Measurements from ENCODE around the gene ALK.
"Not testable (repeated sequence)": the region's sequence is repeated elsewhere in the genome, so short reads cannot be mapped to it uniquely, and the experiment has no call there.

ALK gene

DNA sequence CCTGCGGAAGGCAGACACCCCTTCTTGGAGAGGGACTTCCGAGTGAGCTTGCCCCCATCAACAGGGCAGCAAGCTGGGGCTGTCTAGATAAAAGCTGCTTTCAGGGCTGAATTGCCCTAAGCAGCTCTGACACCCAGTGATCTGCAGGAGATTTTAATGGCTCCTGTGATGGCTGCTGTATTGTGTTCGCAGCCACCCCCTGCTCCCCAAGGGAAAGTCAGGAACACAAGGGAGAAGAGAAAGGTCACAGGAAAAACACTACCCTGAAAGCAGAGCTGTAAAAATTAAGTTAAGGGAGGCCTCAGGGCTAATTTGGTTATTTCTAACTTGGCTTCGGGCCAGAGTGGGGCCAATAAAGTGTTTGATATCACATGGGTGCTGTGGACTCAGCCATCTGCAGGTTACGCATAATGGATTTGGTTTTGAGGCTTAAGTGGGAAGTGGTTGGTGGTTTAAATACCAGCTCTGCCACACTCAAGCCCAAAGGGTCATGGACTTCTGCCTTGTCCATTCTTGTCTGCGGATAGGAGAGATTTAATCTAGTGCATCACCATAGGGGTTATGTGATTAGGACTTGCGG, 658.6 kb downstream of the ALK start:
- no peak for DNase-seq (ENCODE audit: low read depth in 2 of 2, low spot score in 1 of 2)

DNA sequence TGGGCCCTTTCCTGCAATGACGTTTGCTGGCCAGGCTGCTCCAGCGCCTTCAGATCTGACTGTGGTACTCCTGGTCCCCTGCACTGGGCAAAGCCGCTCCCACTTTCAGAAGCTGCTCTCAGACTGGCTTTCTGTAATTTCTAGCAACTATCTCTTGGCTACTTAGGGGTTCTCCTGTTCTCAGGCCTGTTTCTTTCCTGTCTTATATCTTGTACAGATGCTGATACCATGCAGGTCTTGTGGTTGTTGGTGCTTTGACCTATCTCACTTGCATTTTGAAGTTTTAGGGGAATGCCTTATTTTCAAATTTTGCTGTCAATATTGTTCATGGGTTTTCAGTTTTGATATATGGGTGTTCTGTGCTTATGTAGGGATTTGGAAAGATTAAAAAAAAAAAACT, 660.4 kb downstream of the ALK start:
- no peak for DNase-seq (ENCODE audit: low read depth in 2 of 2, low spot score in 1 of 2)

- no peak for DNase-seq (ENCODE audit: low read depth in 2 of 2, low spot score in 1 of 2)
Measured at GRCh38 chr2:29260142-29260772, 661.1 kb downstream of the ALK start.

DNA sequence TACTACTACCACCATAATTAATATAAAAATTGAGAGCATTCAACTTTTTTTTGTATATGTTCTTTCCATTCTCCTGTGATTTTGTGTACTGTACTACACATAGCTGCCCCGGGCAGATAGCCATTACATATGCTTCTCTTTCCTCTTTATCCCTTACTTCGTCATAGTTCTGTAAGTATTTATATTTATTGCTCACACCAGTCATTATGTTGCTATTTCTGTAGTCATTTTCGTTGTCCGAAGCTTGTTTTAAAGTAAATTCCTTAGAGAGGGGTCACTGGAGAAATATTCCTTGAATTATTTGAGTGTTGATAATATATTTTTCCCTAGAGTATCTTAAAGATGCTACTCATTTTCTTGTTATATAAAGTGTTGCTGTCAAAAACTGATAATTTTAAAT, 662.2 kb downstream of the ALK start:
- DNase-seq (ENCODE audit: low read depth in 2 of 2, low spot score in 1 of 2): no peak

- DNase-seq (ENCODE audit: low read depth in 2 of 2, low spot score in 1 of 2): no peak
Measured at GRCh38 chr2:29255004-29255403, 666.4 kb downstream of the ALK start.

DNA sequence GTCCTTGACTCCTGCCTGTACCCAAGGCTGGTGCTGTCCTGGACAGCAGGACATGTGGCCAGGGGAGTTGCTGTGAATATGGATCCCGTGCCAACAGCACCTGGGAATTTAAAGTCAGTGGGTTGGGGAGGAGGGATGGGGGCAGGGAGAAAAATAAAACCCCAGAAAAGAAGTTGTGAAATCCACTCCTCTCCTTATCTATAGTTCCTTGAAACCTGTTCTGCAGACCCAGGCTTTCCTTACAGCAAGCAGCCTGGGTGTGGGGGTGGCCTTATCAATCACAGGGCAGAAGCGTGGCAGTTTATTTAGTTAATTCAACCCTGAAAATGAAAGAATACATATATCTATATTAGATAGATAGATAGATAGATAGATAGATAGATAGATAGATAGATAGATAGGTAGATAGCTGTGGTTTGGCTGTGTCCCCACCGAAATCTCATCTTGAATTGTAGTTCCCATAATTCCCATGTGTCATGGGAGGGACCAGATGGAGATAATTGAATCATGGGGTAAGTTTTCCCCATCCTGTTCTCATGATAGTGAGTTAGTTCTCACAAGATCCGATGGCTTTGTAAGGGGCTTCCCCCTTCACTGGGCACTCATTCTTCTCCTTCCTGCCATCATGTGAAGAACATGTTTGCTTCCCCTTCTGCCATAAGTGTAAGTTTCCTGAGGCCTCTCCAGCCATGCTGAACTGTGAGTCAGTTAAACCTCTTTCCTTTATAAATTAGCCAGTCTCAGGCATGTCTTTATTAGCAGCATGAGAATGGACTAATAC, 667.7 kb downstream of the ALK start:
- DNase-seq (ENCODE audit: low read depth in 2 of 2, low spot score in 1 of 2): not testable (repeated sequence)

DNA sequence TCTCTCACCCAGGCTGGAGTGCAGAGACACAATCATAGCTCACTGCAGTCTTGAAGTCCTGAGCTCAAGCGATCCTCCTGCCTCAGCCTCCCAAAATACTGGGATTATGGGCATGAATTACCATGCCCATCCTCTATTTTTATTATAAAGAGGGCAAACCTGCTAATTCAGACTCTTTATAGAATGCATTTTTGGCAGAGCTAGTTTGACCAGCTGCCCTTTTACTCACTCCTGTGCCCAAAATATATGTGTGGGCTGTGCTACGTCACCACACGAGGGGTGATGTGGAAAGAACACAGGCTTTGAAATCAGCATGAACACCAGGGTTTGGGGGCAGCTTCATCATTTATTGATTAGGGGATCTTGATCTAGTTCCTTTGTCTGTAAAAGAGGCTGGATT, 668.4 kb downstream of the ALK start:
- DNase-seq (ENCODE audit: low read depth in 2 of 2, low spot score in 1 of 2): no peak

GRCh38 chr2:29251406-29251805, 670.0 kb downstream of the ALK start:
- DNase-seq (ENCODE audit: low read depth in 2 of 2, low spot score in 1 of 2): no peak

GRCh38 chr2:29250977-29251376, 670.4 kb downstream of the ALK start:
- DNase-seq (ENCODE audit: low read depth in 2 of 2, low spot score in 1 of 2): no peak

- DNase-seq (ENCODE audit: low read depth in 2 of 2, low spot score in 1 of 2): no peak
Measured at GRCh38 chr2:29249666-29250253, 671.6 kb downstream of the ALK start.

- DNase-seq (ENCODE audit: low read depth in 2 of 2, low spot score in 1 of 2): no peak
Measured at GRCh38 chr2:29247336-29247914, 674.0 kb downstream of the ALK start.

GRCh38 chr2:29246383-29247300, 674.7 kb downstream of the ALK start:
- no peak for DNase-seq (ENCODE audit: low read depth in 2 of 2, low spot score in 1 of 2)

DNA sequence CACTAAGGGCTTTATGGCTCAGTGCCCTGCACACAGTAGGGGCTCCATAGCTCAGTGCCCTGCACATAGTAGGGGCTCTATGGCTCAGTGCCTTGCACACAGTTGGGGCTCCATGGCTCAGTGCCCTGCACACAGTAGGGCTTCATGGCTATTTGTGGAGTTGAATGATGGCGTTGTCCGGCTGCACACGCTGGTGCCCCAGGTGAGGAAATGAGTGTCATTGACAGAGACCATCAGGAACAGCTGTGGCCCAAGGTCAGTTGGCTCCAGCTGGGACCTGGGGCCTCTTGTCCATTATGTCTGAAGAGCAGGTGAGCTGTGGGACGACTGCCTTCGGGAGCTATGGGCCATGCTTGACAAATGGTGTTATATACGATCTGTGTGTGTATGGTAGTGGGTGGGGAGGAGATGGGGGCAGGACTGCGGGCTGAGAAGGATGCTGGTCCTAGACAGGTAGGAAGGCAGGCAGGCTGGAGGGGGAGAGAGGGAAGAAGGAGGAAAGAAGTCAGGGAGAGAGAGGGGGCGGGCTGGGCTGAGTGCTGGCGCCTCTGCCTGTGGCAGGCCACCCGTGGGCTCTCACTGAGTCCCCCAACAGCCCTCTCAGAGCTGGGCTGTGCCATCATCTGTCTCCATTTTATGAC, 675.5 kb downstream of the ALK start:
- DNase-seq (ENCODE audit: low read depth in 2 of 2, low spot score in 1 of 2): no peak

DNA sequence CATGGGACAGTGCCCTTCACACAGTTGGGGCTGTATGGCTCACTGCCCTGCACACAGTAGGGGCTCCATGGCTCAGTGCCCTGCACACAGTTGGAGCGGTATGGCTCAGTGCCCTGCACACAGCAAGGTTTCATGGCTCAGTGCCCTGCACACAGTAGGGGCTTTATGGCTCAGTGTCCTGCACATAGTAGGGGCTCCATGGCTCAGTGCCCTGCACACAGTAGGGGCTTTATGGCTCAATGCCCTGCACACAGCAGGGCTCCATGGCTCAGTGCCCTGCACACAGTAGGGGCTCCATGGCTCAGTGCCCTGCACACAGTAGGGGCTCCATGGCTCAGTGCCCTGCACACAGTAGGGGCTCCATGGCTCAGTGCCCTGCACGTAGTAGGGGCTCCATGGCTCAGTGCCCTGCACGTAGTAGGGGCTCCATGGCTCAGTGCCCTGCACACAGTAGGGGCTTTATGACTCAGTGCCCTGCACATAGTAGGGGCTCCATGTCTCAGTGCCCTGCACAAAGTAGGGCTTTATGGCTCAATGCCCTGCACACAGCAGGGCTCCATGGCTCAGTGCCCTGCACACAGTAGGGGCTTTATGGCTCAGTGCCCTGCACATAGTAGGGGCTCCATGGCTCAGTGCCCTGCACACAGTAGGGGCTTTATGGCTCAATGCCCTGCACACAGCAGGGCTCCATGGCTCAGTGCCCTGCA, 676.2 kb downstream of the ALK start:
- DNase-seq (ENCODE audit: low read depth in 2 of 2, low spot score in 1 of 2): not testable (repeated sequence)

- DNase-seq (ENCODE audit: low read depth in 2 of 2, low spot score in 1 of 2): no peak
Measured at GRCh38 chr2:29242621-29243375, 678.6 kb downstream of the ALK start.

DNA sequence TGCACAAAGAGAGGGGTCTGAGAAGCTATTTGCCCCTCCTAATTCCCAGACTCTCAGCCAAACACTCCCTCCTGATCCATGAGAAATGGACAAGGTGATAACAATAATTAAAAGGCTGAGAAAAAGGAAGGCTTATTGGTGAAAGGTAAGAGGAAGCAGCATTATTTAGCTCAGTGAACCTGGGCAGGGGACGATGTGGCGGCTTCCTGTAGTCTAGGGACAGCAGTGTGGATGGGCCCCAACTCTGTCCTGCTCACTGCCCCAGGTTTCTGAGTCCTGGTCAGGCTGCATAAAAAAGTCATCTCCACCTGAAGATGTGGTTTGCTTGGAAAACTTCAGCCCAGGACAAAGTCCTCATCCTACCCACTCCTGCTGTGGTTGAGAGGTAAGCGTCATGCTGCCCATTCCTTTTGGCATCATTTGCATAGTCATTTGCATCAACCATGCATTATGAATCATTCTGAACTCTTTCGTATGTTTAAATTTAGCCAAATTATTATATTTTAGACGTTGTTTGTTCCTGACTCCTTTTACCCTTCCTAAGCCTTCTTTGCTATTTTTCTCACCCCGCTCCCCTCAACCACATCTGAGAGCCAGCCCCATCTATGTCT, 679.3 kb downstream of the ALK start:
- DNase-seq (ENCODE audit: low read depth in 2 of 2, low spot score in 1 of 2): no peak

- no peak for DNase-seq (ENCODE audit: low read depth in 2 of 2, low spot score in 1 of 2)
Measured at GRCh38 chr2:29241341-29241740, 680.0 kb downstream of the ALK start.

GRCh38 chr2:29240601-29241000, 680.8 kb downstream of the ALK start:
- DNase-seq (ENCODE audit: low read depth in 2 of 2, low spot score in 1 of 2): no peak
